Caco-2 (cell line): ENCODE data around the gene OR2V2. TPM values are rescaled to one million over a fixed set of nuclear protein-coding genes. Genes with fewer than 3 reads are reported as not detected.

Experiments
- BruUV-seq: library from RNA; stranded (reverse); fragments of 400-500 nt; replicated peaks from 2 replicates; lab custom pipeline; 2021; lab: Mats Ljungman, UMichigan
- CTCF ChIA-PET: fragments of 300-600 bp; sonication (Branson Sonifier 250); formaldehyde crosslinking; loops from one replicate; lab custom pipeline; 2022; ENCODE audit warnings: antibody characterized with exemption; lab: Charles Lee
- POLR2A ChIA-PET: fragments of 300-600 bp; sonication (Branson Sonifier 250); formaldehyde crosslinking; loops from one replicate; lab custom pipeline; 2022; ENCODE audit warnings: antibody characterized with exemption; lab: Charles Lee
- DNase-seq, 2 experiments: peaks; one replicate each; pipeline versions ENCODE4 v3.0.0 to v3.0.0-alpha.2; 2020 to 2022
- H3K27me3 ChIP-seq: replicated peaks from 2 replicates; pipeline ENCODE4 v1.6.0; 2011; ENCODE audit warnings: low read length; ENCODE audit not compliant: control insufficient read depth, insufficient read depth
- H3K36me3 ChIP-seq: 2 replicates; pipeline ENCODE4 v1.5.1; 2011; ENCODE audit warnings: low read length; ENCODE audit not compliant: control insufficient read depth, insufficient read depth
- H3K4me1 ChIP-seq: fragments of 250-450 bp; sonication (Bioruptor Pico); 2 replicates; pipeline ENCODE4 v1.5.1; 2020; ENCODE audit warnings: mild to moderate bottlenecking
- H3K4me3 ChIP-seq: 2 replicates; pipeline ENCODE4 v1.5.1; 2011; ENCODE audit warnings: low read depth, mild to moderate bottlenecking, control low read depth, low read length
- H3K9me3 ChIP-seq: fragments of 250-450 bp; sonication (Bioruptor Pico); 2 replicates; pipeline ENCODE4 v1.5.1; 2020; ENCODE audit warnings: mild to moderate bottlenecking, moderate library complexity
- H3K27ac Mint-ChIP-seq: one replicate; pipeline ENCODE4 v1.8.0; 2022; ENCODE audit warnings: mixed read lengths; ENCODE audit not compliant: unreplicated experiment
- H3K27me3 Mint-ChIP-seq: one replicate; pipeline ENCODE4 v1.8.0; 2022; ENCODE audit warnings: mixed read lengths; ENCODE audit not compliant: insufficient read depth, unreplicated experiment
- H3K36me3 Mint-ChIP-seq: one replicate; pipeline ENCODE4 v1.8.0; 2022; ENCODE audit warnings: mild to moderate bottlenecking, mixed read lengths; ENCODE audit not compliant: insufficient read depth, unreplicated experiment
- H3K4me1 Mint-ChIP-seq: one replicate; pipeline ENCODE4 v1.8.0; 2022; ENCODE audit warnings: low read depth, mixed read lengths; ENCODE audit not compliant: unreplicated experiment
- H3K4me3 Mint-ChIP-seq: one replicate; pipeline ENCODE4 v1.8.0; 2022; ENCODE audit warnings: mild to moderate bottlenecking, moderate library complexity, mixed read lengths; ENCODE audit not compliant: unreplicated experiment
- H3K9me3 Mint-ChIP-seq: one replicate; pipeline ENCODE4 v1.8.0; 2022; ENCODE audit warnings: mixed read lengths; ENCODE audit not compliant: unreplicated experiment
- CTCF ChIP-seq, 2 experiments: fragments of 200-600 bp in 1 of 2; IDR thresholded peaks; 1 replicate in 1 of 2; 2 replicates in 1 of 2; pipeline versions ENCODE4 v1.5.1 to v1.8.0; 2011 to 2022; ENCODE audit warnings: antibody characterized with exemption in 1 of 2, control low read depth in 1 of 2, inconsistent platforms in 1 of 2, low read depth in 1 of 2, low read length in 1 of 2, mild to moderate bottlenecking in 1 of 2, moderate library complexity in 1 of 2; ENCODE audit not compliant: insufficient read depth in 1 of 2, severe bottlenecking in 1 of 2, unreplicated experiment in 1 of 2
- intact Hi-C: fragments of 100-400 bp; cut with micrococcal nuclease; formaldehyde crosslinking; loops from one replicate; pipeline ENCODE4 v1.10.0; 2022; ENCODE audit not compliant: unreplicated experiment
- total RNA-seq: library from RNA; stranded (reverse); gene quantifications from 2 replicates; pipeline ENCODE4 v1.2.3, GENCODE V29; 2022

Gene OR2V2
- total RNA-seq, 1 experiment from 2014 or later: not detected

- Mint-ChIP-seq H3K27ac (peak overlapping the region; percentile 91), H3K9me3 (no peaks in the 10 kb centered on the region), H3K4me1 (peaks cover 28% of the 10 kb centered on the region), H3K4me3 (peak overlapping the region; percentile 82), H3K36me3 (peaks cover 35% of the 10 kb centered on the region), H3K27me3 (peaks cover 15% of the 10 kb centered on the region)
- Histone ChIP-seq H3K27me3 (no peaks in the 10 kb centered on the region), H3K36me3 (no peaks in the 10 kb centered on the region), H3K4me3 (peak overlapping the region; percentile 50), H3K9me3 (no peaks in the 10 kb centered on the region), H3K4me1 (no peaks in the 10 kb centered on the region)
- intact Hi-C loops: loop anchor here (1.0 kb wide), 2 partner anchors 11 to 16 kb away; partner anchors contain the start of gene TRIM41
- BruUV-seq: no TSS peak
- POLR2A ChIA-PET: interaction anchor here (0.6 to 1.5 kb wide), 8 partner anchors 16 to 170 kb away, joined by 3 to 15 read pairs (median 6); partner anchors contain the start of gene TRIM41
- peak; percentile 87 to 88 for DNase-seq
- CTCF ChIA-PET: interaction anchor here (0.6 to 3.3 kb wide), 5 partner anchors 10 to 45 kb away, joined by 3 to 12 read pairs (median 5); no protein-coding TSS in a partner anchor
- no peak for TF ChIP-seq CTCF (IDR thresholded peaks at IDR 0.05; ENCODE audit: insufficient read depth in 1 of 2, low read depth in 1 of 2, low read length in 1 of 2, severe bottlenecking in 1 of 2, unreplicated experiment in 1 of 2)
These were observed 60.0 kb downstream of the OR2V2 start for GRCh38 chr5:181207214-181207959.

GRCh38 chr5:181207960-181208253, 60.5 kb downstream of the OR2V2 start:
- no peak for TF ChIP-seq CTCF (IDR thresholded peaks at IDR 0.05; ENCODE audit: insufficient read depth in 1 of 2, low read depth in 1 of 2, low read length in 1 of 2, severe bottlenecking in 1 of 2, unreplicated experiment in 1 of 2)
- peaks cover 16% of the 10 kb centered on the region for H3K27me3 Mint-ChIP-seq
- H3K4me1 Mint-ChIP-seq: peaks cover 28% of the 10 kb centered on the region
- no peak for DNase-seq
- intact Hi-C loops: loop anchor here (1.0 kb wide), 2 partner anchors 10 to 15 kb away; partner anchors contain the start of gene TRIM41
- ChIA-PET POLR2A (interaction anchor here (0.6 to 1.5 kb wide), 5 partner anchors 16 to 170 kb away, joined by 3 to 15 read pairs (median 6); partner anchors contain the start of gene TRIM41), CTCF (interaction anchor here (0.8 to 3.3 kb wide), 4 partner anchors 10 to 35 kb away, joined by 4 to 12 read pairs (median 5); no protein-coding TSS in a partner anchor)
- no peaks in the 10 kb centered on the region for H3K27me3 ChIP-seq
- H3K27ac Mint-ChIP-seq: peak overlapping the region; percentile 91
- no peaks in the 10 kb centered on the region for H3K9me3 Mint-ChIP-seq
- peaks cover 35% of the 10 kb centered on the region for H3K36me3 Mint-ChIP-seq
- H3K4me3 ChIP-seq: peak overlapping the region; percentile 3; the same call in 1 of the 2 replicates
- no peaks in the 10 kb centered on the region for H3K4me1 ChIP-seq
- no peaks in the 10 kb centered on the region for H3K9me3 ChIP-seq
- H3K4me3 Mint-ChIP-seq: peak overlapping the region; percentile 82
- no peaks in the 10 kb centered on the region for H3K36me3 ChIP-seq
- no TSS peak for BruUV-seq

Other genes with a start within 250 kb of the OR2V2 start
- gene BTNL8, start 248.4 kb upstream of the OR2V2 start, total RNA-seq: 6.0 and 7.3 TPM in 2 replicates
- 0.14 TPM in 1 of 2 replicates, not detected in the other for gene BTNL3, start 158.7 kb upstream of the OR2V2 start, total RNA-seq
- gene BTNL9, start 107.3 kb upstream of the OR2V2 start, total RNA-seq: 8.4 and 10.0 TPM in 2 replicates
- gene OR2V1, start 16.4 kb upstream of the OR2V2 start, total RNA-seq: not detected in 2 replicates
- 0.86 and 1.0 TPM in 2 replicates for gene TRIM7, start 57.6 kb downstream of the OR2V2 start, total RNA-seq
- gene TRIM41, start 75.7 kb downstream of the OR2V2 start, total RNA-seq: 23.6 and 28.7 TPM in 2 replicates
- gene RACK1, start 96.3 kb downstream of the OR2V2 start, total RNA-seq: 2,098 and 2,258 TPM in 2 replicates
- gene TRIM52, start 113.6 kb downstream of the OR2V2 start, total RNA-seq: 11.9 and 13.6 TPM in 2 replicates
- gene OR4F3, start 219.7 kb downstream of the OR2V2 start, total RNA-seq: not detected in 2 replicates